ENCODE data around the gene ARHGEF28. TPM values are rescaled to one million over a fixed set of nuclear protein-coding genes. Genes with fewer than 3 reads are reported as not detected.
A peak's percentile ranks its signal among the peaks of the same experiment; 100 is the strongest.

ARHGEF28 gene
- total RNA-seq, 4 donors from 2014 or later, result 12.7 to 31.2 (median 19.2) TPM

- H3K9me3 ChIP-seq, result no peaks in the 10 kb centered on the region
- H3K4me3 ChIP-seq, result no peak overlapping the region
- intact Hi-C loops (cut with DNase I), result no loop called here
- TF ChIP-seq EP300 (IDR thresholded peaks at IDR 0.05), result no peak
- TF ChIP-seq CTCF (IDR thresholded peaks at IDR 0.05), result no peak
- no peak for TF ChIP-seq POLR2AphosphoS5 (IDR thresholded peaks at IDR 0.05)
- no peak for TF ChIP-seq POLR2A (IDR thresholded peaks at IDR 0.05; ENCODE audit: low read depth)
- 94% methylated on average over 12 of the region's 12 CpGs for WGBS
- no peaks in the 10 kb centered on the region for H3K27me3 ChIP-seq
- H3K36me3 ChIP-seq, result peaks cover 0 to 24% (median 2%) of the 10 kb centered on the region in 4 donors
- DNase-seq (ENCODE audit: extremely low spot score), result no peak
- H3K4me1 ChIP-seq, result peaks cover 0 to 8% (median 2%) of the 10 kb centered on the region in 4 donors
- no peak overlapping the region for H3K27ac ChIP-seq (replicated peaks in 1 of 4)
Observed at GRCh38 chr5:73896668-73897067, 270.7 kb downstream of the ARHGEF28 start.

- Histone ChIP-seq H3K4me3 (no peak overlapping the region), H3K4me1 (peaks cover 0 to 8% (median 4%) of the 10 kb centered on the region in 4 donors), H3K27me3 (no peaks in the 10 kb centered on the region), H3K36me3 (peaks cover 0 to 19% (median 0%) of the 10 kb centered on the region in 4 donors), H3K27ac (replicated peaks in 1 of 4) (no peak overlapping the region), H3K9me3 (no peaks in the 10 kb centered on the region)
- WGBS, result 80% methylated on average over 5 of the region's 5 CpGs
- no peak for DNase-seq (ENCODE audit: extremely low spot score)
- intact Hi-C loops (cut with DNase I), result no loop called here
- no peak for TF ChIP-seq POLR2AphosphoS5 (IDR thresholded peaks at IDR 0.05)
- TF ChIP-seq POLR2A (IDR thresholded peaks at IDR 0.05; ENCODE audit: low read depth), result no peak
- TF ChIP-seq EP300 (IDR thresholded peaks at IDR 0.05), result no peak
- no peak for TF ChIP-seq CTCF (IDR thresholded peaks at IDR 0.05)
Observed at GRCh38 chr5:73897893-73898292, 271.9 kb downstream of the ARHGEF28 start.

- H3K36me3 ChIP-seq, result peaks cover 0 to 8% (median 0%) of the 10 kb centered on the region in 4 donors
- H3K4me1 ChIP-seq, result peaks cover 0 to 8% (median 4%) of the 10 kb centered on the region in 4 donors
- peak; percentile 78 for DNase-seq (ENCODE audit: extremely low spot score)
- H3K27me3 ChIP-seq, result no peaks in the 10 kb centered on the region
- TF ChIP-seq POLR2A (IDR thresholded peaks at IDR 0.05; ENCODE audit: low read depth) (no peak), POLR2AphosphoS5 (IDR thresholded peaks at IDR 0.05) (no peak), EP300 (IDR thresholded peaks at IDR 0.05) (no peak), CTCF (IDR thresholded peaks at IDR 0.05) (no peak)
- WGBS, result 75% methylated on average over 9 of the region's 9 CpGs
- no peaks in the 10 kb centered on the region for H3K9me3 ChIP-seq
- intact Hi-C loops (cut with DNase I), result no loop called here
- no peak overlapping the region for H3K27ac ChIP-seq (replicated peaks in 1 of 4)
- H3K4me3 ChIP-seq, result no peak overlapping the region
Observed at GRCh38 chr5:73899055-73899454, 273.1 kb downstream of the ARHGEF28 start.

- Histone ChIP-seq H3K9me3 (no peaks in the 10 kb centered on the region), H3K4me1 (peaks cover 0 to 8% (median 4%) of the 10 kb centered on the region in 4 donors), H3K36me3 (no peaks in the 10 kb centered on the region), H3K4me3 (no peak overlapping the region), H3K27ac (replicated peaks in 1 of 4) (no peak overlapping the region), H3K27me3 (no peaks in the 10 kb centered on the region)
- 94% methylated on average over 3 of the region's 3 CpGs for WGBS
- TF ChIP-seq CTCF (IDR thresholded peaks at IDR 0.05) (no peak), EP300 (IDR thresholded peaks at IDR 0.05) (no peak)
- DNase-seq (ENCODE audit: extremely low spot score), result no peak
- intact Hi-C loops (cut with DNase I), result loop anchor here (5.0 kb wide), 1 partner anchor 132 kb away; no protein-coding TSS in a partner anchor
Observed at GRCh38 chr5:73899916-73900315, 273.9 kb downstream of the ARHGEF28 start.

- no peak for DNase-seq (ENCODE audit: extremely low spot score)
- Histone ChIP-seq H3K4me3 (no peak overlapping the region), H3K27ac (replicated peaks in 1 of 4) (no peak overlapping the region), H3K36me3 (no peaks in the 10 kb centered on the region), H3K4me1 (peaks cover 0 to 8% (median 4%) of the 10 kb centered on the region in 4 donors), H3K27me3 (no peaks in the 10 kb centered on the region), H3K9me3 (no peaks in the 10 kb centered on the region)
- TF ChIP-seq POLR2A (IDR thresholded peaks at IDR 0.05; ENCODE audit: low read depth) (no peak), CTCF (IDR thresholded peaks at IDR 0.05) (no peak), EP300 (IDR thresholded peaks at IDR 0.05) (no peak), POLR2AphosphoS5 (IDR thresholded peaks at IDR 0.05) (no peak)
- 84% methylated on average over 7 of the region's 7 CpGs for WGBS
- intact Hi-C loops (cut with DNase I), result loop anchor here (5.0 kb wide), 1 partner anchor 132 kb away; no protein-coding TSS in a partner anchor
Observed at GRCh38 chr5:73900566-73900965, 274.6 kb downstream of the ARHGEF28 start.
